Trophoblast cell (in vitro differentiated cells and primary cell): ENCODE measurements around the gene NFS1.
"Not testable (repeated sequence)": the region's sequence is repeated elsewhere in the genome, so short reads cannot be mapped to it uniquely, and the experiment has no call there.

Experiments used
- DNase-seq, 2 donors: peaks; one replicate each; pipeline ENCODE4 v3.0.0-alpha.2; 2016
- H2AFZ ChIP-seq: 2 replicates; pipeline ENCODE4 v1.6.1; 2013; ENCODE audit warnings: low read length, moderate library complexity, mild to moderate bottlenecking; ENCODE audit not compliant: insufficient read depth, poor library complexity
- H2AK5ac ChIP-seq: 2 replicates; pipeline ENCODE4 v1.6.1; 2013; ENCODE audit warnings: mild to moderate bottlenecking, low read length
- H2BK120ac ChIP-seq: 2 replicates; pipeline ENCODE4 v1.6.1; 2013; ENCODE audit warnings: low read length, mild to moderate bottlenecking, moderate library complexity; ENCODE audit not compliant: insufficient read depth, poor library complexity
- H2BK12ac ChIP-seq: 2 replicates; pipeline ENCODE4 v1.6.1; 2013; ENCODE audit warnings: mild to moderate bottlenecking, low read length, moderate library complexity
- H2BK5ac ChIP-seq: 2 replicates; pipeline ENCODE4 v1.6.1; 2013; ENCODE audit warnings: low read length, low read depth, moderate library complexity, mild to moderate bottlenecking; ENCODE audit not compliant: poor library complexity
- H3K14ac ChIP-seq: 2 replicates; pipeline ENCODE4 v1.6.1; 2013; ENCODE audit warnings: mild to moderate bottlenecking, low read length
- H3K18ac ChIP-seq: 2 replicates; pipeline ENCODE4 v1.6.1; 2013; ENCODE audit warnings: mild to moderate bottlenecking, low read length
- H3K23ac ChIP-seq: 2 replicates; pipeline ENCODE4 v1.6.1; 2013; ENCODE audit warnings: low read length
- H3K27ac ChIP-seq: 2 replicates; pipeline ENCODE4 v1.5.1; 2013; ENCODE audit warnings: low read depth, mild to moderate bottlenecking, inconsistent platforms, low read length, moderate library complexity
- H3K27me3 ChIP-seq: 2 replicates; pipeline ENCODE4 v1.6.1; 2013; ENCODE audit warnings: inconsistent platforms, mild to moderate bottlenecking, low read length, moderate library complexity; ENCODE audit not compliant: insufficient read depth
- H3K36me3 ChIP-seq, 2 experiments: 1 replicate in 1 of 2; 2 replicates in 1 of 2; pipeline ENCODE4 v1.6.1; 2013; ENCODE audit warnings: low read length in 2 of 2, mild to moderate bottlenecking in 2 of 2, moderate library complexity in 1 of 2; ENCODE audit not compliant: insufficient read depth in 2 of 2, control insufficient read depth in 1 of 2
- H3K4ac ChIP-seq: 2 replicates; pipeline ENCODE4 v1.6.1; 2013; ENCODE audit warnings: low read depth, mild to moderate bottlenecking, low read length, moderate library complexity
- H3K4me1 ChIP-seq, 2 experiments: 1 replicate in 1 of 2; 2 replicates in 1 of 2; pipeline ENCODE4 v1.6.1; 2013; ENCODE audit warnings: low read length in 2 of 2, mild to moderate bottlenecking in 2 of 2, moderate library complexity in 1 of 2; ENCODE audit not compliant: insufficient read depth in 2 of 2, control insufficient read depth in 1 of 2
- H3K4me2 ChIP-seq: 2 replicates; pipeline ENCODE4 v1.6.1; 2013; ENCODE audit warnings: inconsistent platforms, mild to moderate bottlenecking, low read length, moderate library complexity
- H3K4me3 ChIP-seq: 2 replicates; pipeline ENCODE4 v1.5.1; 2013; ENCODE audit warnings: mild to moderate bottlenecking, low read depth, low read length, inconsistent platforms
- H3K79me1 ChIP-seq: one replicate; pipeline ENCODE4 v1.6.1; 2013; ENCODE audit warnings: low read length
- H3K79me2 ChIP-seq: 2 replicates; pipeline ENCODE4 v1.6.1; 2013; ENCODE audit warnings: low read length, mild to moderate bottlenecking; ENCODE audit not compliant: control insufficient read depth, insufficient read depth, poor library complexity
- H3K9ac ChIP-seq: 2 replicates; pipeline ENCODE4 v1.6.1; 2013; ENCODE audit warnings: mild to moderate bottlenecking, low read length
- H3K9me3 ChIP-seq: 2 replicates; pipeline ENCODE4 v1.6.1; 2013; ENCODE audit warnings: low read depth, mild to moderate bottlenecking, control low read depth, inconsistent platforms, low read length; ENCODE audit not compliant: insufficient read depth
- H4K12ac ChIP-seq: 2 replicates; pipeline ENCODE4 v1.6.1; 2013; ENCODE audit warnings: low read depth, mild to moderate bottlenecking, low read length, moderate library complexity
- H4K8ac ChIP-seq: 2 replicates; pipeline ENCODE4 v1.6.1; 2013; ENCODE audit warnings: low read depth, mild to moderate bottlenecking, low read length, moderate library complexity
- H4K91ac ChIP-seq: one replicate; pipeline ENCODE4 v1.6.1; 2013; ENCODE audit warnings: low read depth, mild to moderate bottlenecking, low read length, moderate library complexity
- WGBS: extraction: QIAGEN DNeasy Blood & Tissue Kit; methylation state at CpG from one replicate; pipeline ENCODE4 v1.1.7; 2013; ENCODE audit warnings: missing lambda C conversion rate; ENCODE audit not compliant: insufficient read length, insufficient coverage; ENCODE audit errors: extremely low coverage; 5-methylcytosine and 5-hydroxymethylcytosine counted together

The NFS1 gene

DNA sequence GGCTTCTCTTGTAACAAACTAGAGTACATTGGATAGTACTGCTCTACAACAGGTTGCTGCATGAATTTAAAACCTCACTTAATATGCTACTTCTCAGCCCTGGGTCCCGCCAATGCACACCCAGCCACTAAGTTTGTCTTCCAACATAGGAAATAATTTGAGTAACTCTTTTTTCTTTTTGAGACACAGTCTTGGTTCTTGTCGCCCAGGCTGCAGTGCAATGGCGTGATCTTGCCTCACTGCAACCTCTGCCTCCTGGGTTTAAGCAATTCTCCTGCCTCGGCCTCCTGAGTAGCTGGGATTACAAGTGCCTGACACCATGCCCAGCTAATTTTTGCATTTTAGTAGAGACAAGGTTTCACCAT is 24.1 kb upstream of the NFS1 start:
- H2BK12ac ChIP-seq, H3K23ac ChIP-seq, H3K4ac ChIP-seq, H2AFZ ChIP-seq, H3K9me3 ChIP-seq, H3K14ac ChIP-seq, H3K9ac ChIP-seq, H3K79me1 ChIP-seq, H4K12ac ChIP-seq, H4K91ac ChIP-seq, H3K4me3 ChIP-seq, H3K79me2 ChIP-seq, DNase-seq, H2AK5ac ChIP-seq, H3K18ac ChIP-seq, H2BK120ac ChIP-seq, H4K8ac ChIP-seq, H3K4me2 ChIP-seq, H3K27me3 ChIP-seq, H3K4me1 ChIP-seq, H2BK5ac ChIP-seq, H3K27ac ChIP-seq: not testable (repeated sequence)
- H3K36me3 ChIP-seq = peaks cover 71 to 83% of the 10 kb centered on the region in 2 experiments
- no CpG with 5 or more reads among the region's 4 CpGs for WGBS

DNA sequence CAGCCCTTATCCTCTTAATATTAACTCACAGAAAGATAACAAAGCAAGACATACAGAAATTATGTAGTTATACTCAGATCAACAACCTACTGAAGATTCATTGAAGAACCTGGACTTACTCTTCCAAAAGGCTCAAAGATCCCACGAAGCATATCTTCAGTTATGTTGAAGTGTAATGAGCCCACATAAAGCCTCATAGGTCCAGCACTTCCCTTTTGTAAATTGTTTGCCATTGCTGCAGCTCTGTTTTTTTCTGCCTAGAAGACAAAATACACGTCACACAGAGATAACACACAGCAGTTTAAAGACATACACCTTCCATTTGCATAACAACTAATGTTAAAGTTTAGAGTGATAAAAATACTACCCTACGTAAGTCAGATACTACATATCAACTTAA is 22.5 kb upstream of the NFS1 start:
- H4K12ac ChIP-seq = no peak overlapping the region
- no peak overlapping the region for H3K9ac ChIP-seq
- H4K8ac ChIP-seq = no peak overlapping the region
- H2BK120ac ChIP-seq = no peak overlapping the region
- no peak overlapping the region for H3K27ac ChIP-seq
- no peak overlapping the region for H2BK12ac ChIP-seq
- no peak overlapping the region for H3K14ac ChIP-seq
- no CpG with 5 or more reads among the region's 3 CpGs for WGBS
- no peaks in the 10 kb centered on the region for H3K4me1 ChIP-seq
- no peak overlapping the region for H3K4me2 ChIP-seq
- H2AFZ ChIP-seq = no peak overlapping the region
- no peaks in the 10 kb centered on the region for H3K9me3 ChIP-seq
- no peaks in the 10 kb centered on the region for H3K79me1 ChIP-seq
- no peak overlapping the region for H2BK5ac ChIP-seq
- H3K18ac ChIP-seq = no peak overlapping the region
- H2AK5ac ChIP-seq = no peak overlapping the region
- H4K91ac ChIP-seq = no peak overlapping the region
- peaks cover 69 to 82% of the 10 kb centered on the region in 2 experiments for H3K36me3 ChIP-seq
- no peak overlapping the region for H3K4me3 ChIP-seq
- peaks cover 4% of the 10 kb centered on the region for H3K79me2 ChIP-seq
- no peaks in the 10 kb centered on the region for H3K27me3 ChIP-seq
- DNase-seq = no peak
- no peak overlapping the region for H3K23ac ChIP-seq
- no peak overlapping the region for H3K4ac ChIP-seq

DNA sequence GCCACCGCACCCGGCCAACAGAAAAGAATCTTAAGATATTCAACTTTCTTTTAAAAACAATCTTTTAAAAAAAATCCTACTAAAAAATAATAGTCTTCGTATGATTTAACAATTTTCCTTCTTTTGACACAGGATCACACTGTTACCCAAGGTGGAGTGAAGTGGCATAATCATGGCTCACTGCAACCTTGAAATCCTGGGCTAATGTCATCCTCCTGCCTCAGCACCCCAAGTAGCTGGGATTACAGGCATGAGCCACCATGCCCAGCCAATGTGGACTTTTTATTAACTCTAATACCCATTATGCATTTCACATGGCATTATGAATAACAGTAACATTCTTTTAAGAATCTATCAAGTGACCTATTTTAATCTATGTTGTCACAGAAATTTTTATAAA is 22.1 kb upstream of the NFS1 start:
- 100% methylated on average over 1 of the region's 3 CpGs for WGBS
- no peak overlapping the region for H4K8ac ChIP-seq
- H3K79me1 ChIP-seq = no peaks in the 10 kb centered on the region
- H3K23ac ChIP-seq = no peak overlapping the region
- peaks cover 66 to 82% of the 10 kb centered on the region in 2 experiments for H3K36me3 ChIP-seq
- H3K9me3 ChIP-seq = no peaks in the 10 kb centered on the region
- no peak overlapping the region for H3K4me3 ChIP-seq
- H3K27me3 ChIP-seq = no peaks in the 10 kb centered on the region
- H3K18ac ChIP-seq = no peak overlapping the region
- no peak overlapping the region for H2AFZ ChIP-seq
- no peak overlapping the region for H3K27ac ChIP-seq
- no peak overlapping the region for H2BK120ac ChIP-seq
- no peak overlapping the region for H2BK5ac ChIP-seq
- DNase-seq = no peak
- H3K4me2 ChIP-seq = no peak overlapping the region
- no peak overlapping the region for H3K14ac ChIP-seq
- H3K9ac ChIP-seq = no peak overlapping the region
- H2AK5ac ChIP-seq = no peak overlapping the region
- H3K79me2 ChIP-seq = peaks cover 4% of the 10 kb centered on the region
- H2BK12ac ChIP-seq = no peak overlapping the region
- H4K91ac ChIP-seq = no peak overlapping the region
- H4K12ac ChIP-seq = no peak overlapping the region
- H3K4ac ChIP-seq = no peak overlapping the region
- H3K4me1 ChIP-seq = no peaks in the 10 kb centered on the region

DNA sequence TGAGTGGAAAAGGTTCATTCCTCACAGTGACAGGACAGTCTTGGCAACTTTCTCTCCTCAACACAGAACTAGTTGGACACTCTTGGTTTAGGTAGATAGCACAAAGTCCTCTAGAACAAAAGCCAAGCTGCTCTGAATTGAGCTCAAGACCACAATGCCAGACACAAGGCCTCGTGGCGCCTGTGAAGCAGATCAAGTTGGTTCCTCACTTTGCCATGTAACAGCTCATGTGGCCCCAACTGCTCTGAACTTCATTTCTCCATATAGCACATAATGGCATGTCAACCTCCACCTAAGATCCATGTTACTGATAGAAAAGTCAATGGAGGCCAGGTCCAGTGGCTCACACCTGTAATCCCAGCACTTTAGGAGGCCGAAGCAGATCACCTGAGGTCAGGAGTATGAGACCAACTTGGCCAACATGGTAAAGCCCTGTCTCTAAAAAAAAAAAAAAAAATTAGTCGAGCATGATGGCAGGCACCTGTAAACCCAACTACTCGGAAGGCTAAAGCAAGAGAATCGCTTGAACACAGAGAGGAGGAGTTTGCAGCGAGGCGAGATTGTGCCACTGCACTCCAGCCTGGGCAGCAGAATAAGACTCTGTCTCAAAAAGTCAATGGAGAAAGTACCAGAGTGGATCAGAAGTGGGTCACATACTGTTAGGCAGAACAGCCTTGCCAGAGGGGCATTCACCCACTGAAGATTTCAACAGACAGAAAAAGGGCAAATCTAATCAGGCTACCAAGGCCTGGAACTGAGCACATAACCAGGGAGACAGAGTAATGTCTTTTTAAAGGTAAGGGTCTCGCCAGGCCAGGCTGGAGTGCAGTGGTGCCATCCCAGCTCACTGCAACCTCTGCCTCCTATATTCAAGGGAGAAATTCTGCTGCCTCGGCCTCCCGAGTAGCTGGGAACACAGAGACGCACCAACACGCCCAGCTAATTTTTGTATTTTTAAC is 21.3 kb upstream of the NFS1 start:
- WGBS = no CpG with 5 or more reads among the region's 13 CpGs
- Histone ChIP-seq H2BK12ac (no peak overlapping the region), H3K9me3 (no peaks in the 10 kb centered on the region), H3K4me2 (no peak overlapping the region), H4K12ac (no peak overlapping the region), H3K36me3 (peaks cover 65 to 83% of the 10 kb centered on the region in 2 experiments), H2AK5ac (no peak overlapping the region), H3K27me3 (no peaks in the 10 kb centered on the region), H3K9ac (no peak overlapping the region), H4K91ac (no peak overlapping the region), H3K27ac (no peak overlapping the region), H3K79me1 (no peaks in the 10 kb centered on the region), H3K18ac (no peak overlapping the region), H3K4ac (no peak overlapping the region), H3K14ac (no peak overlapping the region), H2AFZ (no peak overlapping the region), H2BK120ac (no peak overlapping the region), H3K4me3 (no peak overlapping the region), H2BK5ac (no peak overlapping the region), H4K8ac (no peak overlapping the region), H3K23ac (no peak overlapping the region), H3K4me1 (no peaks in the 10 kb centered on the region), H3K79me2 (peaks cover 4% of the 10 kb centered on the region)
- DNase-seq = no peak
